H1 (cell line): ENCODE data around the gene RNF43.

Source experiments
- CREB1 ChIP-seq: IDR thresholded peaks from 2 replicates; pipeline ENCODE4 v1.6.1; 2012; ENCODE audit warnings: inconsistent platforms
- KDM1A ChIP-seq: fragments of 200-600, 300-600 bp; sonication (generic); IDR thresholded peaks from 2 replicates; pipeline ENCODE4 v1.7.1; 2016; ENCODE audit warnings: mild to moderate bottlenecking, low read length, borderline replicate concordance
- POU5F1 ChIP-seq: IDR thresholded peaks from 2 replicates; pipeline ENCODE4 v1.6.1; 2011; ENCODE audit warnings: low read depth, mild to moderate bottlenecking, low read length, moderate library complexity
- RFX5 ChIP-seq: IDR thresholded peaks from 2 replicates; pipeline ENCODE4 v1.6.1; 2011; ENCODE audit warnings: low read depth, low read length, improper control_type of control experiment, borderline replicate concordance
- TF ChIP-seq, protein P1 (sequence below), 3 experiments: IDR thresholded peaks; 1 replicate in 2 of 3; 2 replicates in 1 of 3; pipeline versions ENCODE4 v1.5.1 to v1.6.1; 2011; ENCODE audit warnings: low read length in 3 of 3, mild to moderate bottlenecking in 3 of 3, inconsistent platforms in 2 of 3, low read depth in 1 of 3, moderate library complexity in 1 of 3; ENCODE audit not compliant: insufficient read depth in 1 of 3; ENCODE audit errors: control extremely low read depth in 1 of 3

DNA sequence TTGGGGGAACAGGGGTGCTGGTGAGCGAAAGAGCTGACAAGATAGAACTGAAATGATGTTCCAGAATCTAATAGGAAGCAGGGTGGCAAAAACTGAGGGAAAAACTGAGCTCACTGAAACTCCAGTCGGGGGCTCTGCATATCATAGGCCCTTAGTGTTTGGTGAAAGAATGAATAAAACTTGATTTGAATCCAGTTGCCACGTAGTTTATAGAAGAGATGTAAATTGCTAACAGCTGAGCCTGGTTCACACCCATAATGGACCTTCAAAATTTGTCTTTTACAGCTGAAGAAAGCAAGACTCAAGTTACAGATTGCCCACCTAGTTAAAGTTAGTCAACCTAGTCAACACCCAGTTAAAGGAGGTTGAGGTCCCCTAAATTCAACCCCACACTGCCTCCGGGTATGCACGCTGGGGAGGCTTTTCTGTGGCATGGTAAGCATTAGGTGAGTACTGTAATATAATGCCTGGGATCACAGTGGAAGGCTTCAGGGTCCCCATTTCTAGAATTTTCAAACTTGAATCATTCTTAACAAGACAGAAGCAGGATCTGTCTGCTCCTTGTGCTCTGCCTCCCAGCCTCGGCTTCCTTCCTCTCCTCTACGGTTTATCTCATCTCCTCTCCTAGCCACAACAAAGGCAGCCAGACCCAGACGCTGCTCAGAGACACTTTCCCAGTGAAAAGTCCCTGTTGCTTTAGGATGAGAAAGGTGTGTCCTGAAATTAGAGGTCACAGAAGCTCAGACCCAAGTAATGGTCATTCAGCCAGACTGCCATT lies 38.4 kb downstream of the RNF43 start:
- TF ChIP-seq CREB1 = no peak
- TF ChIP-seq, protein P1, sequence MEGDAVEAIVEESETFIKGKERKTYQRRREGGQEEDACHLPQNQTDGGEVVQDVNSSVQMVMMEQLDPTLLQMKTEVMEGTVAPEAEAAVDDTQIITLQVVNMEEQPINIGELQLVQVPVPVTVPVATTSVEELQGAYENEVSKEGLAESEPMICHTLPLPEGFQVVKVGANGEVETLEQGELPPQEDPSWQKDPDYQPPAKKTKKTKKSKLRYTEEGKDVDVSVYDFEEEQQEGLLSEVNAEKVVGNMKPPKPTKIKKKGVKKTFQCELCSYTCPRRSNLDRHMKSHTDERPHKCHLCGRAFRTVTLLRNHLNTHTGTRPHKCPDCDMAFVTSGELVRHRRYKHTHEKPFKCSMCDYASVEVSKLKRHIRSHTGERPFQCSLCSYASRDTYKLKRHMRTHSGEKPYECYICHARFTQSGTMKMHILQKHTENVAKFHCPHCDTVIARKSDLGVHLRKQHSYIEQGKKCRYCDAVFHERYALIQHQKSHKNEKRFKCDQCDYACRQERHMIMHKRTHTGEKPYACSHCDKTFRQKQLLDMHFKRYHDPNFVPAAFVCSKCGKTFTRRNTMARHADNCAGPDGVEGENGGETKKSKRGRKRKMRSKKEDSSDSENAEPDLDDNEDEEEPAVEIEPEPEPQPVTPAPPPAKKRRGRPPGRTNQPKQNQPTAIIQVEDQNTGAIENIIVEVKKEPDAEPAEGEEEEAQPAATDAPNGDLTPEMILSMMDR (IDR thresholded peaks at IDR 0.05; ENCODE audit: control extremely low read depth in 1 of 3, insufficient read depth in 1 of 3, low read depth in 1 of 3, low read length in 3 of 3) = no peak
- TF ChIP-seq KDM1A = no peak
- TF ChIP-seq POU5F1 = no peak
- no peak for TF ChIP-seq RFX5
